Peyer's patch (tissue), 4 donors: ENCODE results near the gene SLC38A4. TPM values are rescaled to one million over a fixed set of nuclear protein-coding genes. Genes with fewer than 3 reads are reported as not detected.

Experiments
- DNase-seq, 3 donors: peaks; one replicate each; pipeline ENCODE4 v3.0.0-alpha.2; 2017 to 2019
- H3K27ac ChIP-seq, 4 donors: fragments of 200-600 bp; sonication (generic); one replicate each; pipeline ENCODE4 v1.5.1; 2016 to 2019
- H3K27me3 ChIP-seq, 2 donors: fragments of 200-600 bp; sonication (generic); one replicate each; pipeline ENCODE4 v1.5.1; 2019
- H3K36me3 ChIP-seq, 3 donors: fragments of 200-600 bp; sonication (generic); one replicate each; pipeline ENCODE4 v1.5.1; 2016 to 2019
- H3K4me1 ChIP-seq, 4 donors: fragments of 200-600 bp; sonication (generic); one replicate each; pipeline ENCODE4 v1.5.1; 2016 to 2019
- H3K4me3 ChIP-seq, 4 donors: fragments of 200-600 bp; sonication (generic); 1 replicate in 3 of 4; 2 replicates in 1 of 4; pipeline ENCODE4 v1.5.1; 2016 to 2019; ENCODE audit warnings: mild to moderate bottlenecking in 1 of 4
- H3K9me3 ChIP-seq, 4 donors: fragments of 200-600 bp; sonication (generic); one replicate each; pipeline ENCODE4 v1.5.1; 2016 to 2019; ENCODE audit warnings: mild to moderate bottlenecking in 1 of 4
- POLR2A ChIP-seq, 2 donors: fragments of 450-650 bp; IDR thresholded peaks; one replicate each; pipeline ENCODE4 v1.5.1; 2017; ENCODE audit warnings: antibody characterized with exemption in 2 of 2, mild to moderate bottlenecking in 2 of 2, moderate library complexity in 2 of 2
- total RNA-seq, 4 donors: library from RNA; depleted of rRNA; stranded (reverse); fragments of >200 nt; gene quantifications; one replicate each; pipeline ENCODE4 v1.1.0, GENCODE V29; 2016
- TF ChIP-seq, protein P1 (sequence below), 6 experiments: fragments of 450-650 bp in 4 of 6; fragments of 200-600 bp in 2 of 6; sonication (generic) in 1 of 6; IDR thresholded peaks; one replicate each; pipeline ENCODE4 v1.5.1; 2017 to 2019; ENCODE audit warnings: antibody characterized with exemption in 6 of 6, mild to moderate bottlenecking in 3 of 6, moderate library complexity in 1 of 6

SLC38A4 gene
- total RNA-seq, 4 donors from 2014 or later: 0.18 to 18.6 (median 1.1) TPM; not detected in 1

GRCh38 chr12:46717868-46718267, 107.9 kb downstream of the SLC38A4 start:
- DNase-seq: no peak
- H3K9me3 ChIP-seq: no peaks in the 10 kb centered on the region
- no peak for TF ChIP-seq POLR2A (IDR thresholded peaks at IDR 0.05)
- TF ChIP-seq, protein P1, sequence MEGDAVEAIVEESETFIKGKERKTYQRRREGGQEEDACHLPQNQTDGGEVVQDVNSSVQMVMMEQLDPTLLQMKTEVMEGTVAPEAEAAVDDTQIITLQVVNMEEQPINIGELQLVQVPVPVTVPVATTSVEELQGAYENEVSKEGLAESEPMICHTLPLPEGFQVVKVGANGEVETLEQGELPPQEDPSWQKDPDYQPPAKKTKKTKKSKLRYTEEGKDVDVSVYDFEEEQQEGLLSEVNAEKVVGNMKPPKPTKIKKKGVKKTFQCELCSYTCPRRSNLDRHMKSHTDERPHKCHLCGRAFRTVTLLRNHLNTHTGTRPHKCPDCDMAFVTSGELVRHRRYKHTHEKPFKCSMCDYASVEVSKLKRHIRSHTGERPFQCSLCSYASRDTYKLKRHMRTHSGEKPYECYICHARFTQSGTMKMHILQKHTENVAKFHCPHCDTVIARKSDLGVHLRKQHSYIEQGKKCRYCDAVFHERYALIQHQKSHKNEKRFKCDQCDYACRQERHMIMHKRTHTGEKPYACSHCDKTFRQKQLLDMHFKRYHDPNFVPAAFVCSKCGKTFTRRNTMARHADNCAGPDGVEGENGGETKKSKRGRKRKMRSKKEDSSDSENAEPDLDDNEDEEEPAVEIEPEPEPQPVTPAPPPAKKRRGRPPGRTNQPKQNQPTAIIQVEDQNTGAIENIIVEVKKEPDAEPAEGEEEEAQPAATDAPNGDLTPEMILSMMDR (IDR thresholded peaks at IDR 0.05): no peak
- no peaks in the 10 kb centered on the region for H3K36me3 ChIP-seq
- H3K4me3 ChIP-seq: no peak overlapping the region
- no peaks in the 10 kb centered on the region for H3K4me1 ChIP-seq
- no peak overlapping the region for H3K27ac ChIP-seq
- H3K27me3 ChIP-seq: no peaks in the 10 kb centered on the region

GRCh38 chr12:46717159-46717558, 108.6 kb downstream of the SLC38A4 start:
- no peak for DNase-seq
- H3K36me3 ChIP-seq: no peaks in the 10 kb centered on the region
- H3K27ac ChIP-seq: no peak overlapping the region
- TF ChIP-seq, protein P1 (IDR thresholded peaks at IDR 0.05): no peak
- no peak for TF ChIP-seq POLR2A (IDR thresholded peaks at IDR 0.05)
- no peaks in the 10 kb centered on the region for H3K27me3 ChIP-seq
- H3K4me3 ChIP-seq: no peak overlapping the region
- no peaks in the 10 kb centered on the region for H3K9me3 ChIP-seq
- H3K4me1 ChIP-seq: no peaks in the 10 kb centered on the region
